WTC11 (cell line): Measurements from ENCODE around the gene MRPS23.

Experiments
- AFF4 ChIP-seq: sonication (generic); formaldehyde crosslinking; IDR thresholded peaks from 2 replicates; pipeline ENCODE4 v1.8.1; 2023; ENCODE audit warnings: mild to moderate bottlenecking, missing genetic modification reagents, borderline replicate concordance
- CTCF ChIP-seq: fragments of 200-600 bp; IDR thresholded peaks from 2 replicates; pipeline ENCODE4 v1.8.0; 2022; ENCODE audit warnings: antibody characterized with exemption
- FOXJ3 ChIP-seq: sonication (generic); formaldehyde crosslinking; IDR thresholded peaks from 2 replicates; pipeline ENCODE4 v1.9.0; 2021; ENCODE audit warnings: missing genetic modification reagents, mild to moderate bottlenecking, borderline replicate concordance
- JUN ChIP-seq: sonication (generic); formaldehyde crosslinking; IDR thresholded peaks from 2 replicates; pipeline ENCODE4 v1.8.0; 2023; ENCODE audit warnings: mild to moderate bottlenecking, missing genetic modification reagents
- KAT7 ChIP-seq: sonication (generic); formaldehyde crosslinking; IDR thresholded peaks from 2 replicates; pipeline ENCODE4 v1.8.1; 2023; ENCODE audit warnings: missing genetic modification reagents, mild to moderate bottlenecking, borderline replicate concordance
- NFE2L1 ChIP-seq: sonication (generic); formaldehyde crosslinking; IDR thresholded peaks from 2 replicates; pipeline ENCODE4 v1.8.1; 2023; ENCODE audit warnings: missing genetic modification reagents
- TF ChIP-seq, protein P1 (sequence below): sonication (generic); formaldehyde crosslinking; IDR thresholded peaks from 2 replicates; pipeline ENCODE4 v1.8.1; 2022; ENCODE audit warnings: mild to moderate bottlenecking, moderate library complexity, missing genetic modification reagents
- TF ChIP-seq, protein P2 (sequence below): sonication (generic); formaldehyde crosslinking; IDR thresholded peaks from 2 replicates; pipeline ENCODE4 v1.8.1; 2022; ENCODE audit warnings: missing genetic modification reagents, borderline replicate concordance

DNA sequence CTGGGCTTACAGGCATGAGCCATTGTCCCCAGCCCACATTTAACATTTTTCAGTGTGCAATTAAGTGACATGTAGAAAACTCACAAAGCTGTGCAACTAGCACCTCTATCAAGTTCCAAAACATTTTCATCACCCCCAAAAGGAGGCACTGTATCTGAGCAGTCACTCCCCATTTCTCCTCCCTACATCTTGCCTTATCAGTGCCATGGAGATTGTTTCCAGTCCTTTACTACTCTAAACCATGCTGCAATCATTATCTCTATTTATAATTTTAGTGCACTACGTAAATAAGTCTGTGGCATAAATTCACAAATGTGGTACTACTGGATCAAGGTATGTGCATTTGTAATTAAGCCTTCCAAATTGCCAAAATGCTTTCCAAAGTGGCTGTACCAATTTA is 7.6 kb downstream of the MRPS23 start:
- TF ChIP-seq, protein P1, sequence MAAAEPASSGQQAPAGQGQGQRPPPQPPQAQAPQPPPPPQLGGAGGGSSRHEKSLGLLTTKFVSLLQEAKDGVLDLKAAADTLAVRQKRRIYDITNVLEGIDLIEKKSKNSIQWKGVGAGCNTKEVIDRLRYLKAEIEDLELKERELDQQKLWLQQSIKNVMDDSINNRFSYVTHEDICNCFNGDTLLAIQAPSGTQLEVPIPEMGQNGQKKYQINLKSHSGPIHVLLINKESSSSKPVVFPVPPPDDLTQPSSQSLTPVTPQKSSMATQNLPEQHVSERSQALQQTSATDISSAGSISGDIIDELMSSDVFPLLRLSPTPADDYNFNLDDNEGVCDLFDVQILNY (CRISPR knock-in tag), result no peak
- no peak for TF ChIP-seq FOXJ3 (CRISPR knock-in tag)
- TF ChIP-seq CTCF, result no peak
- TF ChIP-seq NFE2L1, result no peak
- no peak for TF ChIP-seq KAT7 (CRISPR knock-in tag)
- no peak for TF ChIP-seq AFF4 (CRISPR knock-in tag)
- TF ChIP-seq JUN, result no peak
- TF ChIP-seq, protein P2, sequence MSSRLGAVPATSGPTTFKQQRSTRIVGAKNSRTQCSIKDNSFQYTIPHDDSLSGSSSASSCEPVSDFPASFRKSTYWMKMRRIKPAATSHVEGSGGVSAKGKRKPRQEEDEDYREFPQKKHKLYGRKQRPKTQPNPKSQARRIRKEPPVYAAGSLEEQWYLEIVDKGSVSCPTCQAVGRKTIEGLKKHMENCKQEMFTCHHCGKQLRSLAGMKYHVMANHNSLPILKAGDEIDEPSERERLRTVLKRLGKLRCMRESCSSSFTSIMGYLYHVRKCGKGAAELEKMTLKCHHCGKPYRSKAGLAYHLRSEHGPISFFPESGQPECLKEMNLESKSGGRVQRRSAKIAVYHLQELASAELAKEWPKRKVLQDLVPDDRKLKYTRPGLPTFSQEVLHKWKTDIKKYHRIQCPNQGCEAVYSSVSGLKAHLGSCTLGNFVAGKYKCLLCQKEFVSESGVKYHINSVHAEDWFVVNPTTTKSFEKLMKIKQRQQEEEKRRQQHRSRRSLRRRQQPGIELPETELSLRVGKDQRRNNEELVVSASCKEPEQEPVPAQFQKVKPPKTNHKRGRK (CRISPR knock-in tag), result no peak
